KOPT-K1 (cell line): Measurements from ENCODE around the gene CHMP5.

Source experiments
- H3K27ac ChIP-seq: fragments of 200-600 bp; sonication (generic); 2 replicates; pipeline ENCODE4 v1.5.1; 2016; ENCODE audit warnings: antibody characterized with exemption, mild to moderate bottlenecking, low read depth, low read length; ENCODE audit not compliant: poor library complexity, severe bottlenecking
- H3K36me3 ChIP-seq: fragments of 200-600 bp; sonication (generic); 2 replicates; pipeline ENCODE4 v1.5.1; 2017; ENCODE audit warnings: antibody characterized with exemption, mild to moderate bottlenecking, low read length, moderate library complexity; ENCODE audit not compliant: insufficient read depth
- H3K9me3 ChIP-seq: fragments of 200-600 bp; sonication (generic); 2 replicates; pipeline ENCODE4 v1.5.1; 2017; ENCODE audit warnings: antibody characterized with exemption, low read length, mild to moderate bottlenecking; ENCODE audit not compliant: insufficient read depth, poor library complexity, severe bottlenecking

Gene CHMP5

GRCh38 chr9:33287087-33287490, 22.2 kb downstream of the CHMP5 start:
- Histone ChIP-seq H3K9me3 (no peaks in the 10 kb centered on the region), H3K36me3 (peaks cover 14% of the 10 kb centered on the region), H3K27ac (no peak overlapping the region)

- peaks cover 15% of the 10 kb centered on the region for H3K36me3 ChIP-seq
- no peaks in the 10 kb centered on the region for H3K9me3 ChIP-seq
- H3K27ac ChIP-seq = no peak overlapping the region
These were observed 23.4 kb downstream of the CHMP5 start for GRCh38 chr9:33288235-33288634.

GRCh38 chr9:33288828-33289483, 24.1 kb downstream of the CHMP5 start:
- Histone ChIP-seq H3K9me3 (no peaks in the 10 kb centered on the region), H3K27ac (peak overlapping the region; percentile 82), H3K36me3 (peaks cover 22% of the 10 kb centered on the region)

GRCh38 chr9:33289496-33289895, 24.6 kb downstream of the CHMP5 start:
- Histone ChIP-seq H3K9me3 (no peaks in the 10 kb centered on the region), H3K27ac (peak overlapping the region; percentile 82), H3K36me3 (peaks cover 27% of the 10 kb centered on the region)

GRCh38 chr9:33289936-33290246, 25.0 kb downstream of the CHMP5 start:
- Histone ChIP-seq H3K36me3 (peaks cover 31% of the 10 kb centered on the region), H3K9me3 (no peaks in the 10 kb centered on the region), H3K27ac (peak overlapping the region; percentile 82)

GRCh38 chr9:33290247-33291030, 25.6 kb downstream of the CHMP5 start, which contains the start of gene NFX1:
TSS of gene NFX1 (plus strand) at chr9:33290516. CDS start at chr9:33290573, 57 bp downstream.
- H3K9me3 ChIP-seq = no peaks in the 10 kb centered on the region
- peak within 1 kb of the TSS; percentile 82 for H3K27ac ChIP-seq
- H3K36me3 ChIP-seq = peaks cover 37% of the 10 kb centered on the region

- peak overlapping the region; percentile 82 for H3K27ac ChIP-seq
These were observed 26.2 kb downstream of the CHMP5 start for GRCh38 chr9:33291031-33291397.

GRCh38 chr9:33291901-33292300, 27.1 kb downstream of the CHMP5 start:
- H3K36me3 ChIP-seq = peaks cover 51% of the 10 kb centered on the region
- no peaks in the 10 kb centered on the region for H3K9me3 ChIP-seq
- H3K27ac ChIP-seq = no peak overlapping the region

More at GRCh38 chr9:33291031-33291397, 26.2 kb downstream of the CHMP5 start:
- no peaks in the 10 kb centered on the region for H3K9me3 ChIP-seq
- peaks cover 42% of the 10 kb centered on the region for H3K36me3 ChIP-seq

- no peak overlapping the region for H3K27ac ChIP-seq
- no peaks in the 10 kb centered on the region for H3K9me3 ChIP-seq
- peaks cover 69% of the 10 kb centered on the region for H3K36me3 ChIP-seq
These were observed 28.9 kb downstream of the CHMP5 start for GRCh38 chr9:33293782-33294181.

GRCh38 chr9:33294670-33295432, 30.0 kb downstream of the CHMP5 start:
- Histone ChIP-seq H3K9me3 (no peaks in the 10 kb centered on the region), H3K27ac (no peak overlapping the region), H3K36me3 (peaks cover 79% of the 10 kb centered on the region)

GRCh38 chr9:33295571-33295970, 30.7 kb downstream of the CHMP5 start:
- Histone ChIP-seq H3K27ac (no peak overlapping the region), H3K9me3 (no peaks in the 10 kb centered on the region), H3K36me3 (peaks cover 86% of the 10 kb centered on the region)

GRCh38 chr9:33297432-33297831, 32.6 kb downstream of the CHMP5 start:
- Histone ChIP-seq H3K36me3 (peaks cover 98% of the 10 kb centered on the region), H3K27ac (peak overlapping the region; percentile 51), H3K9me3 (no peaks in the 10 kb centered on the region)

- Histone ChIP-seq H3K36me3 (peaks cover 98% of the 10 kb centered on the region), H3K9me3 (no peaks in the 10 kb centered on the region), H3K27ac (no peak overlapping the region)
These were observed 35.7 kb downstream of the CHMP5 start for GRCh38 chr9:33300546-33300945.

GRCh38 chr9:33304362-33304761, 39.5 kb downstream of the CHMP5 start:
- Histone ChIP-seq H3K27ac (no peak overlapping the region), H3K36me3 (peaks cover 100% of the 10 kb centered on the region), H3K9me3 (no peaks in the 10 kb centered on the region)

GRCh38 chr9:33306037-33306436, 41.2 kb downstream of the CHMP5 start:
- no peaks in the 10 kb centered on the region for H3K9me3 ChIP-seq
- no peak overlapping the region for H3K27ac ChIP-seq
- H3K36me3 ChIP-seq = peaks cover 100% of the 10 kb centered on the region
